B cell (primary cell): ENCODE measurements around the gene IFT122. TPM values are rescaled to one million over a fixed set of nuclear protein-coding genes. Genes with fewer than 3 reads are reported as not detected.
"Not testable (repeated sequence)": the region's sequence is repeated elsewhere in the genome, so short reads cannot be mapped to it uniquely, and the experiment has no call there.

ENCODE experiments used
- ATAC-seq: fragments of 200-7000 bp; cut with Tn5 transposase; one replicate; pipeline ENCODE4 v1.10.0; 2021; ENCODE audit warnings: low read depth, mild to moderate bottlenecking, moderate number of reproducible peaks, moderate library complexity
- CTCF ChIA-PET: fragments of 350-600 bp; sonication (Branson Sonifier 250); formaldehyde crosslinking; loops from one replicate; lab custom pipeline; 2021; ENCODE audit warnings: antibody characterized with exemption, inconsistent platforms; lab: Charles Lee
- POLR2A ChIA-PET: fragments of 350-600 bp; sonication (Branson Sonifier 250); formaldehyde crosslinking; loops from one replicate; lab custom pipeline; 2021; ENCODE audit warnings: antibody characterized with exemption; lab: Charles Lee
- DNase-seq: peaks from one replicate; pipeline ENCODE4 v3.0.0; 2013
- H2AFZ ChIP-seq: 2 replicates; pipeline ENCODE4 v1.6.1; 2012; ENCODE audit warnings: mild to moderate bottlenecking, low read depth, low read length; ENCODE audit not compliant: insufficient read depth, poor library complexity, severe bottlenecking
- H3K27ac ChIP-seq, 2 donors: 1 replicate in 1 of 2; 2 replicates in 1 of 2; pipeline ENCODE4 v1.5.1; 2012 to 2013; ENCODE audit warnings: low read length in 2 of 2, mild to moderate bottlenecking in 2 of 2, moderate library complexity in 1 of 2
- H3K27me3 ChIP-seq, 4 experiments: fragments of 200-600 bp in 1 of 4; sonication (generic) in 1 of 4; replicated peaks in 1 of 4; 1 replicate in 2 of 4; 2 replicates in 2 of 4; pipeline versions ENCODE4 v1.6.1 to v1.7.0; 2013 to 2016; ENCODE audit warnings: low read length in 3 of 4, mild to moderate bottlenecking in 2 of 4, mixed read lengths in 1 of 4, moderate library complexity in 1 of 4; ENCODE audit not compliant: insufficient read depth in 4 of 4, control insufficient read depth in 3 of 4; ENCODE audit errors: control extremely low read depth in 1 of 4
- H3K36me3 ChIP-seq, 2 experiments: replicated peaks in 1 of 2; 1 replicate in 1 of 2; 2 replicates in 1 of 2; pipeline versions ENCODE4 v1.6.1 to v1.7.1; 2013; ENCODE audit warnings: low read length in 1 of 2; ENCODE audit not compliant: insufficient read depth in 2 of 2, control insufficient read depth in 1 of 2; ENCODE audit errors: control extremely low read depth in 1 of 2, extremely low read depth in 1 of 2
- H3K4me1 ChIP-seq, 2 donors: fragments of 200-600 bp in 1 of 2; sonication (generic) in 1 of 2; 1 replicate in 1 of 2; 2 replicates in 1 of 2; pipeline versions ENCODE4 v1.5.1 to v1.6.1; 2013 to 2017; ENCODE audit warnings: low read length in 2 of 2; ENCODE audit not compliant: control insufficient read depth in 2 of 2, insufficient read depth in 2 of 2
- H3K4me2 ChIP-seq: replicated peaks from 2 replicates; pipeline ENCODE3; 2012; ENCODE audit warnings: mild to moderate bottlenecking, low read depth, low read length; ENCODE audit not compliant: poor library complexity, severe bottlenecking
- H3K4me3 ChIP-seq, 5 experiments: fragments of 200-600 bp in 1 of 5; sonication (generic) in 1 of 5; 1 replicate in 3 of 5; 2 replicates in 2 of 5; pipeline versions ENCODE4 v1.5.1 to v1.7.0; 2011 to 2016; ENCODE audit warnings: low read length in 4 of 5, mild to moderate bottlenecking in 4 of 5, low read depth in 2 of 5, control low read depth in 1 of 5, moderate library complexity in 1 of 5; ENCODE audit not compliant: insufficient read depth in 1 of 5; ENCODE audit errors: control extremely low read depth in 1 of 5, extremely low read depth in 1 of 5
- H3K79me2 ChIP-seq: fragments of 200-600 bp; sonication (generic); one replicate; pipeline ENCODE4 v1.6.0; 2016; ENCODE audit warnings: low read length; ENCODE audit not compliant: control insufficient read depth, insufficient read depth
- H3K9ac ChIP-seq: fragments of 200-600 bp; sonication (generic); 2 replicates; pipeline ENCODE4 v1.6.1; 2017; ENCODE audit warnings: mild to moderate bottlenecking, low read length, moderate library complexity
- H3K9me3 ChIP-seq, 3 donors: one replicate each; pipeline versions ENCODE4 v1.6.1 to v1.7.1; 2013; ENCODE audit warnings: low read length in 2 of 3; ENCODE audit not compliant: control insufficient read depth in 2 of 3, insufficient read depth in 1 of 3; ENCODE audit errors: control extremely low read depth in 1 of 3
- H4K20me1 ChIP-seq: 2 replicates; pipeline ENCODE4 v1.6.0; 2012; ENCODE audit warnings: mild to moderate bottlenecking, low read length; ENCODE audit not compliant: insufficient read depth, control insufficient read depth, poor library complexity, severe bottlenecking
- H3K27ac Mint-ChIP-seq: one replicate; pipeline ENCODE4 v1.8.0; 2021; ENCODE audit warnings: mixed read lengths
- H3K27me3 Mint-ChIP-seq: one replicate; pipeline ENCODE4 v1.8.0; 2021; ENCODE audit warnings: mixed read lengths
- H3K4me1 Mint-ChIP-seq: one replicate; pipeline ENCODE4 v1.8.0; 2021; ENCODE audit warnings: mixed read lengths
- H3K4me3 Mint-ChIP-seq: one replicate; pipeline ENCODE4 v1.8.0; 2021; ENCODE audit warnings: mixed read lengths
- H3K9me3 Mint-ChIP-seq: one replicate; pipeline ENCODE4 v1.8.0; 2022; ENCODE audit warnings: mixed read lengths; ENCODE audit not compliant: insufficient read depth
- CTCF ChIP-seq: fragments of 200-600 bp; IDR thresholded peaks from one replicate; pipeline ENCODE4 v1.8.0; 2022; ENCODE audit warnings: antibody characterized with exemption, mild to moderate bottlenecking
- EZH2 ChIP-seq: IDR thresholded peaks from 2 replicates; pipeline ENCODE4 v1.6.1; 2012; ENCODE audit warnings: borderline replicate concordance, low read depth, mild to moderate bottlenecking, moderate library complexity, low read length; ENCODE audit not compliant: insufficient read depth, poor library complexity, severe bottlenecking
- WGBS: methylation state at CpG from one replicate; pipeline ENCODE4 v1.1.5; 2013; ENCODE audit warnings: missing lambda C conversion rate; ENCODE audit not compliant: insufficient coverage; 5-methylcytosine and 5-hydroxymethylcytosine counted together
- intact Hi-C: fragments of 100-400 bp; cut with micrococcal nuclease; formaldehyde crosslinking; loops from one replicate; pipeline ENCODE4 v1.10.0; 2022
- polyA plus RNA-seq: library from polyadenylated mRNA; depleted of rRNA; stranded (reverse); fragments of >200 nt; gene quantifications from 2 replicates; pipeline ENCODE4 v1.2.3, GENCODE V29; 2012
- total RNA-seq, 2 donors: library from RNA; stranded (reverse); fragments of 120-200 nt in 1 of 2; gene quantifications; 1 replicate in 1 of 2; 2 replicates in 1 of 2; pipeline versions ENCODE4 v1.2.3 to v1.2.4, GENCODE V29; 2013 to 2022

The IFT122 gene
- total and polyA plus RNA-seq, 2 donors (not counting 1 experiment from before 2014, with no cell fraction given), result 14.0 to 34.3 TPM

GRCh38 chr3:129483870-129484269 is 43.8 kb downstream of the IFT122 start:
- no peaks in the 10 kb centered on the region for H3K27me3 Mint-ChIP-seq
- no peaks in the 10 kb centered on the region for H3K9me3 ChIP-seq
- ATAC-seq, result no peak
- H3K27me3 ChIP-seq, result no peaks in the 10 kb centered on the region
- H3K36me3 ChIP-seq, result peaks cover 0 to 8% of the 10 kb centered on the region in 2 experiments
- no peaks in the 10 kb centered on the region for H3K4me1 ChIP-seq
- H3K27ac ChIP-seq, result no peak overlapping the region
- H3K4me3 ChIP-seq, result no peak overlapping the region
- DNase-seq, result no peak
- no peaks in the 10 kb centered on the region for H4K20me1 ChIP-seq
- no peak overlapping the region for H2AFZ ChIP-seq
- POLR2A ChIA-PET, result no interaction called here
- CTCF ChIA-PET, result no interaction called here
- no peak overlapping the region for H3K9ac ChIP-seq
- 93% methylated on average over 7 of the region's 8 CpGs for WGBS
- no peaks in the 10 kb centered on the region for H3K9me3 Mint-ChIP-seq
- H3K4me1 Mint-ChIP-seq, result no peaks in the 10 kb centered on the region
- intact Hi-C loops, result no loop called here
- H3K4me2 ChIP-seq, result no peak overlapping the region
- TF ChIP-seq CTCF (no peak), EZH2 (no peak)
- no peaks in the 10 kb centered on the region for H3K79me2 ChIP-seq
- no peak overlapping the region for H3K27ac Mint-ChIP-seq
- H3K4me3 Mint-ChIP-seq, result no peak overlapping the region

GRCh38 chr3:129485146-129485545 is 45.1 kb downstream of the IFT122 start:
- H3K4me2 ChIP-seq, H4K20me1 ChIP-seq, ATAC-seq, H3K4me1 Mint-ChIP-seq, H3K4me1 ChIP-seq, H2AFZ ChIP-seq, intact Hi-C loops, H3K4me3 ChIP-seq, DNase-seq, H3K27ac Mint-ChIP-seq, H3K9ac ChIP-seq, POLR2A ChIA-PET, H3K9me3 ChIP-seq, H3K27me3 ChIP-seq, H3K4me3 Mint-ChIP-seq, H3K27me3 Mint-ChIP-seq, H3K79me2 ChIP-seq, H3K27ac ChIP-seq, H3K9me3 Mint-ChIP-seq, H3K36me3 ChIP-seq: not testable (repeated sequence)
- 97% methylated on average over 3 of the region's 6 CpGs for WGBS
- CTCF ChIA-PET, result interaction anchor here (0.6 to 3.0 kb wide), 4 partner anchors 102 to 449 kb away, joined by 3 to 15 read pairs (median 6); no protein-coding TSS in a partner anchor
